ENCODE results near the gene DUSP5.
A peak's percentile ranks its signal among the peaks of the same experiment; 100 is the strongest.

DUSP5 gene

GRCh38 chr10:110497438-110498086 lies at the start of gene DUSP5:
Gene DUSP5, plus strand, starts transcription at chr10:110497907. Its CDS starts 215 bp downstream, at chr10:110498122.
- no peak for TF ChIP-seq CTCF (IDR thresholded peaks at IDR 0.05; ENCODE audit: control insufficient read depth, insufficient read depth, low read depth, low read length, missing control alignments)
- peak; percentile 74 for DNase-seq (ENCODE audit: low read depth)
- peak within 1 kb of the TSS; percentile 92 for H3K4me3 ChIP-seq (ENCODE audit: control insufficient read depth, low read depth, low read length)

GRCh38 chr10:110448682-110449418 lies 48.9 kb upstream of the DUSP5 start:
- TF ChIP-seq CTCF (IDR thresholded peaks at IDR 0.05; ENCODE audit: control insufficient read depth, insufficient read depth, low read depth, low read length, missing control alignments) = no peak
- no peak for DNase-seq (ENCODE audit: low read depth)
- H3K4me3 ChIP-seq (ENCODE audit: control insufficient read depth, low read depth, low read length) = no peak overlapping the region

GRCh38 chr10:110455446-110455845 lies 42.3 kb upstream of the DUSP5 start:
- DNase-seq (ENCODE audit: low read depth) = no peak
- no peak overlapping the region for H3K4me3 ChIP-seq (ENCODE audit: control insufficient read depth, low read depth, low read length)
- no peak for TF ChIP-seq CTCF (IDR thresholded peaks at IDR 0.05; ENCODE audit: control insufficient read depth, insufficient read depth, low read depth, low read length, missing control alignments)

GRCh38 chr10:110456046-110456445 lies 41.7 kb upstream of the DUSP5 start:
- H3K4me3 ChIP-seq (ENCODE audit: control insufficient read depth, low read depth, low read length) = no peak overlapping the region
- DNase-seq (ENCODE audit: low read depth) = no peak
- no peak for TF ChIP-seq CTCF (IDR thresholded peaks at IDR 0.05; ENCODE audit: control insufficient read depth, insufficient read depth, low read depth, low read length, missing control alignments)

- no peak for TF ChIP-seq CTCF (IDR thresholded peaks at IDR 0.05; ENCODE audit: control insufficient read depth, insufficient read depth, low read depth, low read length, missing control alignments)
- H3K4me3 ChIP-seq (ENCODE audit: control insufficient read depth, low read depth, low read length) = no peak overlapping the region
- no peak for DNase-seq (ENCODE audit: low read depth)
Observed at GRCh38 chr10:110456523-110457091, 41.1 kb upstream of the DUSP5 start.

GRCh38 chr10:110457851-110458250 lies 39.9 kb upstream of the DUSP5 start:
- no peak for DNase-seq (ENCODE audit: low read depth)
- no peak overlapping the region for H3K4me3 ChIP-seq (ENCODE audit: control insufficient read depth, low read depth, low read length)
- TF ChIP-seq CTCF (IDR thresholded peaks at IDR 0.05; ENCODE audit: control insufficient read depth, insufficient read depth, low read depth, low read length, missing control alignments) = no peak

Measured in AG09309 (cell line).